ENCODE results near the gene ZNF823. TPM values are rescaled to one million over a fixed set of nuclear protein-coding genes. Genes with fewer than 3 reads are reported as not detected.
A peak's percentile ranks its signal among the peaks of the same experiment; 100 is the strongest.

The ZNF823 gene
- total and polyA plus RNA-seq, 2 of the 13 experiments (the other 11 are each of a cell fraction or from before 2014, with no cell fraction given): 5.7 to 11.7 TPM

DNA sequence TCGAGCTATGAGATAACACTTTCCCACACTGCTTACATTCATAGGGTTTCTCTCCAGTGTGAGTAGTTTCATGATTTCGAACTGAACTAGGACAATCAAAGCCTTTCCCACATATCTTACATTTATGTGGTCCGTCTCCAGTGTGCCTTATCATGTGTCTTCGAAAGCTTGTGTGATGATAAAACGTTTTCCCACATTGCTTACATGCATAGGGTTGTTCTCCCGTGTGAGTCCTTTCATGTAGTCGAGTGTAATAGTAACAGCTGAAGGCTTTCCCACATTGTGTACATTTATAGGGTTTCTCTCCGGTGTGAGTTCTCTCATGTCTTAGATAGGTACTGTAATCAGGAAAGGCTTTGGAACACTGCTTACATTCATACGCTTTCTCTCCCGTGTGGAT, 16.3 kb downstream of the ZNF823 start:
- peaks cover 15 to 45% of the 10 kb centered on the region in 2 experiments for H3K36me3 ChIP-seq (replicated peaks in 1 of 2; ENCODE audit: control insufficient read depth in 1 of 2, insufficient read depth in 2 of 2, low read length in 2 of 2)

More for the DNA sequence above, 16.3 kb downstream of the ZNF823 start:
- peaks cover 6% of the 10 kb centered on the region for H3K79me2 ChIP-seq (ENCODE audit: insufficient read depth, low read length)
- H3K4me1 ChIP-seq (ENCODE audit: insufficient read depth, low read length): no peaks in the 10 kb centered on the region
- in situ Hi-C loops (cut with HindIII; ENCODE audit: extremely low pct_ligation_motif_present, low pct_unique_long_range_greater_than_20kb) (no loop called here), intact Hi-C loops (cut with micrococcal nuclease; ENCODE audit: unreplicated experiment) (no loop called here)
- no peak overlapping the region for H2AFZ ChIP-seq (ENCODE audit: low read length)
- H3K9ac ChIP-seq (ENCODE audit: insufficient read depth, low read depth, low read length): no peak overlapping the region
- POLR2A ChIA-PET: no interaction called here
- WGBS (ENCODE audit: low lambda C conversion rate): 93% methylated on average over 10 of the region's 10 CpGs
- TF ChIP-seq ZNF570 (CRISPR knock-in tag; IDR thresholded peaks at IDR 0.05; ENCODE audit: borderline replicate concordance): no peak
- no peak for TF ChIP-seq ZMYM2 (CRISPR knock-in tag; IDR thresholded peaks at IDR 0.05)
- no peak for TF ChIP-seq SP2 (CRISPR knock-in tag; IDR thresholded peaks at IDR 0.05)
- TF ChIP-seq TP53 (CRISPR knock-in tag; conservative IDR thresholded peaks at IDR 0.05): no peak
- TF ChIP-seq ZNF329 (CRISPR knock-in tag; IDR thresholded peaks at IDR 0.05; ENCODE audit: low read depth): no peak
- TF ChIP-seq, protein P1, sequence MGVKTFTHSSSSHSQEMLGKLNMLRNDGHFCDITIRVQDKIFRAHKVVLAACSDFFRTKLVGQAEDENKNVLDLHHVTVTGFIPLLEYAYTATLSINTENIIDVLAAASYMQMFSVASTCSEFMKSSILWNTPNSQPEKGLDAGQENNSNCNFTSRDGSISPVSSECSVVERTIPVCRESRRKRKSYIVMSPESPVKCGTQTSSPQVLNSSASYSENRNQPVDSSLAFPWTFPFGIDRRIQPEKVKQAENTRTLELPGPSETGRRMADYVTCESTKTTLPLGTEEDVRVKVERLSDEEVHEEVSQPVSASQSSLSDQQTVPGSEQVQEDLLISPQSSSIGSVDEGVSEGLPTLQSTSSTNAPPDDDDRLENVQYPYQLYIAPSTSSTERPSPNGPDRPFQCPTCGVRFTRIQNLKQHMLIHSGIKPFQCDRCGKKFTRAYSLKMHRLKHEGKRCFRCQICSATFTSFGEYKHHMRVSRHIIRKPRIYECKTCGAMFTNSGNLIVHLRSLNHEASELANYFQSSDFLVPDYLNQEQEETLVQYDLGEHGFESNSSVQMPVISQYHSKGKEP (CRISPR knock-in tag; IDR thresholded peaks at IDR 0.05): no peak
- TF ChIP-seq ZNF296 (CRISPR knock-in tag; conservative IDR thresholded peaks at IDR 0.05): no peak
- TF ChIP-seq RCOR2 (CRISPR knock-in tag; IDR thresholded peaks at IDR 0.05): no peak
- TF ChIP-seq TMF1 (CRISPR knock-in tag; IDR thresholded peaks at IDR 0.05; ENCODE audit: low read depth): no peak
- no peak for TF ChIP-seq ZNF17 (CRISPR knock-in tag; IDR thresholded peaks at IDR 0.05)
- TF ChIP-seq RFX1 (IDR thresholded peaks at IDR 0.05): no peak
- TF ChIP-seq JUNB (CRISPR knock-in tag; IDR thresholded peaks at IDR 0.05; ENCODE audit: borderline replicate concordance): no peak
- no peak for TF ChIP-seq BRCA1 (CRISPR knock-in tag; IDR thresholded peaks at IDR 0.05)
- TF ChIP-seq, protein P2, sequence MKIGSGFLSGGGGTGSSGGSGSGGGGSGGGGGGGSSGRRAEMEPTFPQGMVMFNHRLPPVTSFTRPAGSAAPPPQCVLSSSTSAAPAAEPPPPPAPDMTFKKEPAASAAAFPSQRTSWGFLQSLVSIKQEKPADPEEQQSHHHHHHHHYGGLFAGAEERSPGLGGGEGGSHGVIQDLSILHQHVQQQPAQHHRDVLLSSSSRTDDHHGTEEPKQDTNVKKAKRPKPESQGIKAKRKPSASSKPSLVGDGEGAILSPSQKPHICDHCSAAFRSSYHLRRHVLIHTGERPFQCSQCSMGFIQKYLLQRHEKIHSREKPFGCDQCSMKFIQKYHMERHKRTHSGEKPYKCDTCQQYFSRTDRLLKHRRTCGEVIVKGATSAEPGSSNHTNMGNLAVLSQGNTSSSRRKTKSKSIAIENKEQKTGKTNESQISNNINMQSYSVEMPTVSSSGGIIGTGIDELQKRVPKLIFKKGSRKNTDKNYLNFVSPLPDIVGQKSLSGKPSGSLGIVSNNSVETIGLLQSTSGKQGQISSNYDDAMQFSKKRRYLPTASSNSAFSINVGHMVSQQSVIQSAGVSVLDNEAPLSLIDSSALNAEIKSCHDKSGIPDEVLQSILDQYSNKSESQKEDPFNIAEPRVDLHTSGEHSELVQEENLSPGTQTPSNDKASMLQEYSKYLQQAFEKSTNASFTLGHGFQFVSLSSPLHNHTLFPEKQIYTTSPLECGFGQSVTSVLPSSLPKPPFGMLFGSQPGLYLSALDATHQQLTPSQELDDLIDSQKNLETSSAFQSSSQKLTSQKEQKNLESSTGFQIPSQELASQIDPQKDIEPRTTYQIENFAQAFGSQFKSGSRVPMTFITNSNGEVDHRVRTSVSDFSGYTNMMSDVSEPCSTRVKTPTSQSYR (CRISPR knock-in tag; IDR thresholded peaks at IDR 0.05; ENCODE audit: borderline replicate concordance): no peak
- no peak for TF ChIP-seq SSRP1 (CRISPR knock-in tag; IDR thresholded peaks at IDR 0.05)
- no peak for TF ChIP-seq ZNF703 (CRISPR knock-in tag; IDR thresholded peaks at IDR 0.05; ENCODE audit: borderline replicate concordance)
- TF ChIP-seq E2F2 (CRISPR knock-in tag; IDR thresholded peaks at IDR 0.05; ENCODE audit: borderline replicate concordance): no peak
- TF ChIP-seq ZNF589 (CRISPR knock-in tag; conservative IDR thresholded peaks at IDR 0.05): no peak
- no peak for TF ChIP-seq CHD2 (IDR thresholded peaks at IDR 0.05; ENCODE audit: low read depth, low read length)
- no peak for TF ChIP-seq TCF12 (IDR thresholded peaks at IDR 0.05)
- TF ChIP-seq TCF12 (CRISPR knock-in tag; IDR thresholded peaks at IDR 0.05): no peak
- TSS peak; percentile 39 for BruUV-seq (replicated peaks)
- H3K4me2 ChIP-seq (ENCODE audit: low read depth, low read length): no peak overlapping the region
- FAIRE-seq (no peak), ATAC-seq (no peak), DNase-seq (ENCODE audit: low spot score) (no peak)
- CTCF ChIA-PET (ENCODE audit: low intra/inter-chr PET ratio, low total read pairs): no interaction called here
- H3K27ac ChIP-seq (ENCODE audit: extremely low read length, insufficient read depth, low read length): no peak overlapping the region
- H3K27me3 ChIP-seq (ENCODE audit: control insufficient read depth in 1 of 2, insufficient read depth in 2 of 2, low read length in 2 of 2): no peaks in the 10 kb centered on the region
- H4K20me1 ChIP-seq (ENCODE audit: insufficient read depth, low read length): no peaks in the 10 kb centered on the region
- no peak overlapping the region for H3K4me3 ChIP-seq (replicated peaks in 1 of 3; ENCODE audit: insufficient read depth in 1 of 3, low read depth in 2 of 3, low read length in 3 of 3)
- H3K9me3 ChIP-seq (ENCODE audit: low read length): no peaks in the 10 kb centered on the region
